Measurements from ENCODE around the gene CNOT1. TPM values are rescaled to one million over a fixed set of nuclear protein-coding genes. Genes with fewer than 3 reads are reported as not detected.

The CNOT1 gene
- total RNA-seq, 8 experiments from 2014 or later: 57.7 to 187 (median 91.9) TPM

DNA sequence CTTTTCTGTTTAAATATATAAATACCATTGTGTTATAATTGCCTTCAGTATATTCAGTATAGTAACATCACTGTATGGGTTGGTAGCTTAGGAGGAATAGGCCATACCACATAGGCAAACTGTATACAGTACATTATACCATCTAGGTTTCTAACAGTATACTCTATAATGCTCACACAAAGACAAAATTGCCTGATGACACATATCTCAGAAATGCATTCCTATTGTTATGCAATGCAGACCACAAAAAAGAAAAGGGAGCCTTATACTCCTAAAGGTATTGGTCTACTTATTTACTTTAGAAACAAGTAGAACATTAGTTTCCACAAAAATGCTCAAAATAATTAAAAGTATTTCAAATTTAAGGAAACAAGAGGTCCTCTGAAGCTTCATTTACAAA, 66.4 kb downstream of the CNOT1 start:
- in situ Hi-C loops (cut with MboI; ENCODE audit: low pct_unique_long_range_greater_than_20kb in 2 of 9, low sequenced_read_pairs in 9 of 9, unreplicated experiment in 9 of 9): no loop called here
- H3K4me1 ChIP-seq (replicated peaks in 1 of 2): no peaks in the 10 kb centered on the region
- no peak overlapping the region for H3K27ac ChIP-seq
- H3K4me3 ChIP-seq: no peak overlapping the region
- peak in 1 of 8 experiments; percentile 30 for ATAC-seq (replicated peaks in 6 of 8)

DNA sequence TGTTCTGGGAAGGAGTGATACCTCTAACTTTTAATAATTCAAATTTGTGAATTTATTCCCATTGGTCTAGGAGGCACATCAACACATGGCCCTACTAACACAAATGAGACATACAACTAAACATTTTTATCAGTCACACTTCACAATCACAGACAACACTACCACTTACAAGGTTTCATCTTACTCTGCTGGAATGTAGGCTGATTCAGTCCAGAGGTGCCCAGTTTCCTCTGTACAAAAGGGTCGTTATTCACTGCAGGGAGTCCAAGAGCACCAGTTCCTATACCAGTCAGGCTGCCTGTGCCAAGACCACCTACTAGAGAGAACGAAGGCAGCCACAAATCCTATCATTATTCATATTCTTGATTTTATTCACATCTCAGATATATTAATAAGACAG, 72.9 kb downstream of the CNOT1 start:
- in situ Hi-C loops (cut with MboI; ENCODE audit: low pct_unique_long_range_greater_than_20kb in 2 of 9, low sequenced_read_pairs in 9 of 9, unreplicated experiment in 9 of 9): no loop called here
- H3K27ac ChIP-seq: no peak overlapping the region
- H3K4me3 ChIP-seq: no peak overlapping the region
- no peak for ATAC-seq (replicated peaks in 6 of 8)
- 40 to 92% (median 83%) methylated on average over 1 to 2 of the region's 2 CpGs; no CpG with 5 or more reads in 1 of the 10 experiments for WGBS, 10 experiments
- no peaks in the 10 kb centered on the region for H3K4me1 ChIP-seq (replicated peaks in 1 of 2)

DNA sequence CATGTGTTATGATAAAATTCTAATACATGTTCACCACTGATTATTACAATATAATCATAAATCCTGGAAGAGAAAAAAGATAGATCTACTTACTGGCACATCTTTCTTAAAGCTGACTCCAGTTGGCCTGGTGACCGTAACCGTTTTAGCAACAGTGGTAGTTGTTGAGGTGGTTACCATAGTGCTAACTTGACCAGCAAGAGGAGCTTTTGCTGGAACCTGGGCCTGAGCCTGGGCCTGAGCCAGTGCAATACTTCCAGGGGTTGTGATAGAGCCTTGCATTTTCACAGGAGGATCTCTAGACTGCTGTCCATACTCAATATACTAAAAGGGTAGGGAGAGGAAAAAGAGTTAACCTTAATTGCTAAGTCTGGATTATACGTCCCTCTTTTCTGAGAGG, 78.1 kb downstream of the CNOT1 start:
- Histone ChIP-seq H3K4me1 (replicated peaks in 1 of 2) (no peaks in the 10 kb centered on the region), H3K27ac (no peak overlapping the region), H3K4me3 (no peak overlapping the region)
- ATAC-seq (replicated peaks in 6 of 8): peak in 1 of 8 experiments; percentile 88
- 58 to 100% (median 92%) methylated on average over 2 to 3 of the region's 3 CpGs; no CpG with 5 or more reads in 3 of the 10 experiments for WGBS, 10 experiments
- in situ Hi-C loops (cut with MboI; ENCODE audit: low pct_unique_long_range_greater_than_20kb in 2 of 9, low sequenced_read_pairs in 9 of 9, unreplicated experiment in 9 of 9): no loop called here

DNA sequence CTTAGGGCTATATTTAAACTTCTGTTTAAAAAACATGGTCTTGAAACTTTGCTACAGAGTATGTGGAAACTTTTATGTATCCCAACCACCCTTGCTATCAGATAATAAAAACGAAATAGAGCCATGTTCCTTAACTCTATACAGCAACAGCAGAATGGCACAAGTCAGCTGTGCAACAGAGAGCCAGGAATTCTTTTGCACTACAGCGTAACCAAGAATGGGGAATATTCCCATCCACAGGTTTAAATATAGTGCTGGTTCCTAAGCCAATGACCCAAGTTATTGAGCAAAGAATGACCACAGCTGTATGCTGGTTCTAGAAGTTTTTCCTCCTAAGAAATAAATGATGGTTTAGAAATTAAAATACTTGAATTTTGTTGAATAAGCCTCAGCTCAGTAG, 81.2 kb downstream of the CNOT1 start:
- H3K27ac ChIP-seq: no peak overlapping the region
- ATAC-seq (replicated peaks in 6 of 8): peak in 1 of 8 experiments; percentile 22
- no peaks in the 10 kb centered on the region for H3K4me1 ChIP-seq (replicated peaks in 1 of 2)
- 60 to 100% (median 89%) methylated on average over 1 to 2 of the region's 2 CpGs for WGBS, 10 experiments
- H3K4me3 ChIP-seq: no peak overlapping the region
- in situ Hi-C loops (cut with MboI; ENCODE audit: low pct_unique_long_range_greater_than_20kb in 2 of 9, low sequenced_read_pairs in 9 of 9, unreplicated experiment in 9 of 9): no loop called here

GRCh38 chr16:58543685-58544084, 85.9 kb downstream of the CNOT1 start:
- WGBS, 10 experiments: 83 to 100% (median 100%) methylated on average over 1 to 8 of the region's 8 CpGs
- H3K4me3 ChIP-seq: no peak overlapping the region
- in situ Hi-C loops (cut with MboI; ENCODE audit: low pct_unique_long_range_greater_than_20kb in 2 of 9, low sequenced_read_pairs in 9 of 9, unreplicated experiment in 9 of 9): no loop called here
- H3K4me1 ChIP-seq (replicated peaks in 1 of 2): no peaks in the 10 kb centered on the region
- no peak for ATAC-seq (replicated peaks in 6 of 8)
- no peak overlapping the region for H3K27ac ChIP-seq

DNA sequence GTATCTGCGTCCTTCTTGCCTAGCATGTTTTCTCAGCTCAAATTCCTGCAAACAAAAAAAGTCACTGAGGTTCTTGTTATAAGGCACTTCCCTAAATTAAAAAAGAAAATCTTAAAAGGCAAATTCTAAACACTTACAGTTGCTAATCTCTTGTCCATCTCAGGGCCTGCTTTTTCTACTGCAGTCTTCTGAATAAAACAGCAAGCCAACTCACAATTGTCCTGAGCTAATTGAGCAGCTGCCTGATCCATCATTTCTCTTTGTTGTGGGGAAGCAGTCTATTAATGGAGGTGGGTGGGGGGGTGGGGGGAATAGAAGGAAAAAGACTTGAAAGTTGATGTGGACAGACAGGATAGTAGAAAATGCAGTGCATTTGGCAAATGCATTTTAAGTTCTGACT, 87.3 kb downstream of the CNOT1 start:
- Histone ChIP-seq H3K27ac (no peak overlapping the region), H3K4me3 (no peak overlapping the region), H3K4me1 (replicated peaks in 1 of 2) (no peaks in the 10 kb centered on the region)
- WGBS, 10 experiments: 0 to 100% (median 71%) methylated on average over 1 of the region's 1 CpG; no CpG with 5 or more reads in 4 of the 10 experiments
- ATAC-seq (replicated peaks in 6 of 8): no peak
- in situ Hi-C loops (cut with MboI; ENCODE audit: low pct_unique_long_range_greater_than_20kb in 2 of 9, low sequenced_read_pairs in 9 of 9, unreplicated experiment in 9 of 9): no loop called here

DNA sequence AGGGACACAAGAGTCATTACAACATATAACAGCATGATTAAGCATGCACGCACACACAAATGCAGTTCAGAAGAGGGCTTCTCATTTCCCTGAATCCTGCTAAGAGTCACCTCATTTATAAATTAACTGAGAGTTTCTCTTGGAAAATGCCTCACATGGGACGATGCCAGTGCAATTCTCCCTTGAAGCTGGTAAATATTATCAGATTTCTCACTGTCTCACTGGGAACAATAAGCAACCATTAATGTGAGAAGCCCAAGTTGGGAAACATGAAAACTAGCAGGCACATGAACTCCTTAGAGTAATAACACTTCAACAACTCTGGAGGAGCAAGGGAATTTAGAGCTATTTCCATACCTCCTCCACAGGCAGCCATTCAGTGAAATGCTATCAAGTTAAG, 87.9 kb downstream of the CNOT1 start:
- in situ Hi-C loops (cut with MboI; ENCODE audit: low pct_unique_long_range_greater_than_20kb in 2 of 9, low sequenced_read_pairs in 9 of 9, unreplicated experiment in 9 of 9): no loop called here
- WGBS, 10 experiments: 83 to 100% (median 100%) methylated on average over 1 to 2 of the region's 2 CpGs; no CpG with 5 or more reads in 4 of the 10 experiments
- no peak overlapping the region for H3K4me3 ChIP-seq

GRCh38 chr16:58537124-58537906, 92.3 kb downstream of the CNOT1 start:
- no peaks in the 10 kb centered on the region for H3K4me1 ChIP-seq (replicated peaks in 1 of 2)
- in situ Hi-C loops (cut with MboI; ENCODE audit: low pct_unique_long_range_greater_than_20kb in 2 of 9, low sequenced_read_pairs in 9 of 9, unreplicated experiment in 9 of 9): loop anchor here in 1 of 9 experiments (10.0 kb wide), 1 partner anchor 47 kb away; no protein-coding TSS in a partner anchor
- 75 to 100% (median 87%) methylated on average over 2 to 10 of the region's 10 CpGs for WGBS, 10 experiments
- no peak overlapping the region for H3K27ac ChIP-seq
- no peak for ATAC-seq (replicated peaks in 6 of 8)
- no peak overlapping the region for H3K4me3 ChIP-seq

More for the DNA sequence above, 87.9 kb downstream of the CNOT1 start:
- no peaks in the 10 kb centered on the region for H3K4me1 ChIP-seq (replicated peaks in 1 of 2)
- ATAC-seq (replicated peaks in 6 of 8): no peak
- H3K27ac ChIP-seq: no peak overlapping the region

DNA sequence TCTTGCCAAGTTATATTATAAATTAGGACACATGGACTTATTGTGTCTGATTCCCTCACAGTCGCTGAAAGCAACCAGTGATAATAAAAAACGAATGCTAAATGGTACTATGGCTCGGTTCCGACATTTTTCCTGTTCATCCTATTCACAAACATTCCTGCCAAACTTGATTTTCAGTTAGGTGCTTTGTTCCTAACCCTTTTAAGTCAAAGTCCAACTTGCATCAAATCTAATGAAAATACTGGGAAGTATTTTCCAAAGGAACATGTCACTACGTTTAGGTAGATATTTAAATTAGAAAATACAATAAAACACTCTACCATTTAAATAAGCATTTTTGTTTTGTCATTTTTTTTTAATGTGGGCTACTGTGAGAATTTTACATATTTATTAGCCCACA, 93.3 kb downstream of the CNOT1 start:
- H3K4me1 ChIP-seq (replicated peaks in 1 of 2): no peaks in the 10 kb centered on the region
- no peak overlapping the region for H3K4me3 ChIP-seq
- no peak for ATAC-seq (replicated peaks in 6 of 8)
- 80 to 100% (median 92%) methylated on average over 1 to 5 of the region's 5 CpGs for WGBS, 10 experiments
- in situ Hi-C loops (cut with MboI; ENCODE audit: low pct_unique_long_range_greater_than_20kb in 2 of 9, low sequenced_read_pairs in 9 of 9, unreplicated experiment in 9 of 9): loop anchor here in 1 of 9 experiments (10.0 kb wide), 1 partner anchor 49 kb away; no protein-coding TSS in a partner anchor
- no peak overlapping the region for H3K27ac ChIP-seq

GRCh38 chr16:58535100-58535499, 94.5 kb downstream of the CNOT1 start:
- Histone ChIP-seq H3K4me3 (no peak overlapping the region), H3K4me1 (replicated peaks in 1 of 2) (no peaks in the 10 kb centered on the region), H3K27ac (no peak overlapping the region)
- in situ Hi-C loops (cut with MboI; ENCODE audit: low pct_unique_long_range_greater_than_20kb in 2 of 9, low sequenced_read_pairs in 9 of 9, unreplicated experiment in 9 of 9): loop anchor here in 1 of 9 experiments (10.0 kb wide), 1 partner anchor 50 kb away; no protein-coding TSS in a partner anchor
- WGBS, 10 experiments: 87 to 100% (median 99%) methylated on average over 1 to 3 of the region's 3 CpGs
- no peak for ATAC-seq (replicated peaks in 6 of 8)

- Histone ChIP-seq H3K27ac (no peak overlapping the region), H3K4me1 (replicated peaks in 1 of 2) (no peaks in the 10 kb centered on the region), H3K4me3 (no peak overlapping the region)
- no peak for ATAC-seq (replicated peaks in 6 of 8)
- in situ Hi-C loops (cut with MboI; ENCODE audit: low pct_unique_long_range_greater_than_20kb in 2 of 9, low sequenced_read_pairs in 9 of 9, unreplicated experiment in 9 of 9): loop anchor here in 1 of 9 experiments (10.0 kb wide), 1 partner anchor 51 kb away; no protein-coding TSS in a partner anchor
- 82 to 100% (median 94%) methylated on average over 2 to 9 of the region's 14 CpGs for WGBS, 10 experiments
These were observed 95.7 kb downstream of the CNOT1 start for GRCh38 chr16:58533751-58534470.

GRCh38 chr16:58532414-58532813, 97.2 kb downstream of the CNOT1 start:
- Histone ChIP-seq H3K27ac (no peak overlapping the region), H3K4me3 (no peak overlapping the region), H3K4me1 (replicated peaks in 1 of 2) (no peaks in the 10 kb centered on the region)
- in situ Hi-C loops (cut with MboI; ENCODE audit: low pct_unique_long_range_greater_than_20kb in 2 of 9, low sequenced_read_pairs in 9 of 9, unreplicated experiment in 9 of 9): loop anchor here in 1 of 9 experiments (10.0 kb wide), 1 partner anchor 52 kb away; no protein-coding TSS in a partner anchor
- 0 to 100% (median 80%) methylated on average over 1 to 3 of the region's 3 CpGs; no CpG with 5 or more reads in 1 of the 10 experiments for whole genome bisulfite sequencing, 10 experiments
- peak in 3 of 8 experiments; percentile 52 to 70 (median 66) for ATAC-seq (replicated peaks in 6 of 8)

DNA sequence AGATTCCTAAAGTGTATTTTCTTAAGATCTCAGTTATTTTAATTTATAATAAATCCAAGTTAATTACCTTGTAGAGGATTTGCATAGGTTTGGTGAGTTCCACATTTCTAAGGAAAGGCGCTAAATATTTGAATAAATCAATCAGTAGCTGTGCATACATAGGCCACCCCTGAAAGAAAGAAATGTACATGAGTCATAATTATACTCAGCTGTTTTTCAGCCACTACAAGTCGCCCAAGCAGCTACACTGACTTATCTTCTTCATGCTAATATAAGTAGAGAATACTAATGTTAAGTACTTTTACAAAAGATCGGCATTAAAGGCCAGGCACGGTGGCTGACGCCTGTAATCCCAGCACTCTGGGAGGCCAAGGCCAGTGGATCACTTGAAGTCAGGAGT, 99.4 kb downstream of the CNOT1 start:
- in situ Hi-C loops (cut with MboI; ENCODE audit: low pct_unique_long_range_greater_than_20kb in 2 of 9, low sequenced_read_pairs in 9 of 9, unreplicated experiment in 9 of 9): loop anchor here in 1 of 9 experiments (10.0 kb wide), 1 partner anchor 55 kb away; no protein-coding TSS in a partner anchor
- ATAC-seq (replicated peaks in 6 of 8): peak in 3 of 8 experiments; percentile 78 to 85 (median 81)
- Histone ChIP-seq H3K4me3 (no peak overlapping the region), H3K27ac (no peak overlapping the region), H3K4me1 (replicated peaks in 1 of 2) (no peaks in the 10 kb centered on the region)
- 9 to 100% (median 87%) methylated on average over 3 to 5 of the region's 5 CpGs; no CpG with 5 or more reads in 1 of the 10 experiments for WGBS, 10 experiments
